Stimulated activated CD8-positive, alpha-beta memory T cell treated with anti-CD3 and anti-CD28 coated beads, Interleukin-15, amount 100 ng/mL, for 48 hours (primary cell): ENCODE results near the gene GPR141.

Experiments used
- DNase-seq, 2 donors: peaks; one replicate each; pipeline ENCODE4 v3.0.0-alpha.2; 2020; ENCODE audit warnings: low read depth in 2 of 2

GPR141 gene

GRCh38 chr7:37732253-37732652, 48.7 kb downstream of the GPR141 start:
- no peak for DNase-seq

- no peak for DNase-seq
Observed at GRCh38 chr7:37732888-37733287, 49.3 kb downstream of the GPR141 start.

- DNase-seq, result no peak
Observed at GRCh38 chr7:37735196-37735595, 51.6 kb downstream of the GPR141 start.

GRCh38 chr7:37738321-37738720, 54.8 kb downstream of the GPR141 start:
- DNase-seq, result no peak

GRCh38 chr7:37740398-37740797, 56.8 kb downstream of the GPR141 start:
- DNase-seq, result no peak

GRCh38 chr7:37741776-37742175, 58.2 kb downstream of the GPR141 start:
- no peak for DNase-seq

GRCh38 chr7:37751096-37751495, 67.5 kb downstream of the GPR141 start:
- DNase-seq, result no peak

- DNase-seq, result no peak
Observed at GRCh38 chr7:37753398-37754050, 70.0 kb downstream of the GPR141 start.

- DNase-seq, result no peak
Observed at GRCh38 chr7:37756797-37757551, 73.4 kb downstream of the GPR141 start.

- no peak for DNase-seq
Observed at GRCh38 chr7:37757563-37757962, 74.0 kb downstream of the GPR141 start.

GRCh38 chr7:37758501-37759045, 75.0 kb downstream of the GPR141 start:
- no peak for DNase-seq

GRCh38 chr7:37759526-37759925, 76.0 kb downstream of the GPR141 start:
- no peak for DNase-seq

- no peak for DNase-seq
Observed at GRCh38 chr7:37765421-37765829, 81.9 kb downstream of the GPR141 start.

- DNase-seq, result no peak
Observed at GRCh38 chr7:37765872-37766525, 82.4 kb downstream of the GPR141 start.

GRCh38 chr7:37768611-37769010, 85.0 kb downstream of the GPR141 start:
- DNase-seq, result no peak

- no peak for DNase-seq
Observed at GRCh38 chr7:37769291-37769690, 85.7 kb downstream of the GPR141 start.

- no peak for DNase-seq
Observed at GRCh38 chr7:37769726-37770125, 86.2 kb downstream of the GPR141 start.

- DNase-seq, result no peak
Observed at GRCh38 chr7:37770838-37771237, 87.3 kb downstream of the GPR141 start.

GRCh38 chr7:37771342-37771741, 87.8 kb downstream of the GPR141 start:
- no peak for DNase-seq

- no peak for DNase-seq
Observed at GRCh38 chr7:37771801-37772200, 88.2 kb downstream of the GPR141 start.

GRCh38 chr7:37775921-37776320, 92.4 kb downstream of the GPR141 start:
- no peak for DNase-seq

- DNase-seq, result no peak
Observed at GRCh38 chr7:37781156-37781555, 97.6 kb downstream of the GPR141 start.

GRCh38 chr7:37782166-37782565, 98.6 kb downstream of the GPR141 start:
- no peak for DNase-seq
